Loucy (cell line): ENCODE data around the gene TECTA.

Experiments used
- EZH2phosphoT487 ChIP-seq: fragments of 200-600 bp; IDR thresholded peaks from 2 replicates; pipeline ENCODE4 v1.6.1; 2018; ENCODE audit warnings: antibody characterized with exemption, mild to moderate bottlenecking, moderate library complexity, borderline replicate concordance
- TF ChIP-seq, protein P1 (sequence below): fragments of 200-600 bp; sonication (generic); conservative IDR thresholded peaks from 2 replicates; pipeline ENCODE4 v1.5.1; 2014; ENCODE audit warnings: mild to moderate bottlenecking, antibody characterized with exemption, low read length

DNA sequence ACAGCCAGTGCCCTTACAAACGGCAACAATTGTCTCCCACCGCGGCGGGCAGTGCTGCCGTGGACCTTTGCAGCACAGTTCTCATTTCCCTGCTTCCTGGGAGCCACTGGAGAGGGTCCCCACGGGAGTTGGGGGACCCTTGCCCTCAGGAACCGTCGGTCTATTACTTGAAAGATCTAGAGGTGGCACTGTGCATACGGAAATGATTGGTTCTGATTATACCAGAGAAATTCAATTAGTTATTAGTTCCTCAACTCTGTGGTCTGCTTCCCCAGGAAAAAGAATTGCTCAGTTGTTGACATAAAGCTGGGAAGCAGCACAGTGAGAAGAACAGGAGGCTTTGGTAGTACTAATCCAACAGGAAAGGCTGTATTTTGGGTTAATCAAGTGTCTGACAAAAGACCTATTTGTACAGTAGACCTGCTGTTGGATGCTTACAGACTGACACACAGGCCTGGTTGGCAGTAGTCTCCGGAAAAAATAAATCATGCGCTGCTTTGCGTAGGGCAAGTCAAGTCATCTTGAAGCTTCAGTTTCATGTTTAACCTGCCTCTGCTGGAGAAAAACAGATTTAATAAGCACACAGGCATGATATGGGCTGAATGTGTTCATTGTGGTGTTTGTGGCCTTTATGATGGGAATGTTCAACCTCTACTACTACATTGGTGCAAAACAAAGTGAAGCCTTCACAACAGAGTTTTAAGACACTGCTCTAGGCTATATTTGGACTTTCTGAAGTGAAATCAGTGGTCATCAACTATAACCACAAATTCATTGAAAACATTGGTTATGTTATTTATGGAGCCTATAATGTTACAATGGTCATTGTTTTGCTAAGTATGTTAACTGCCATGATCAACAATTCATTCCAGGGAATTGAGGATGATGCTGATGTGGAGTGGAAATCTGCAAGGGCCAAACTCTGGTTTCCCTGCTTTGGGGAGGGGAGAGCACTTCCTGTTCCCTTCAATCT, 136.9 kb downstream of the TECTA start:
- TF ChIP-seq, protein P1, sequence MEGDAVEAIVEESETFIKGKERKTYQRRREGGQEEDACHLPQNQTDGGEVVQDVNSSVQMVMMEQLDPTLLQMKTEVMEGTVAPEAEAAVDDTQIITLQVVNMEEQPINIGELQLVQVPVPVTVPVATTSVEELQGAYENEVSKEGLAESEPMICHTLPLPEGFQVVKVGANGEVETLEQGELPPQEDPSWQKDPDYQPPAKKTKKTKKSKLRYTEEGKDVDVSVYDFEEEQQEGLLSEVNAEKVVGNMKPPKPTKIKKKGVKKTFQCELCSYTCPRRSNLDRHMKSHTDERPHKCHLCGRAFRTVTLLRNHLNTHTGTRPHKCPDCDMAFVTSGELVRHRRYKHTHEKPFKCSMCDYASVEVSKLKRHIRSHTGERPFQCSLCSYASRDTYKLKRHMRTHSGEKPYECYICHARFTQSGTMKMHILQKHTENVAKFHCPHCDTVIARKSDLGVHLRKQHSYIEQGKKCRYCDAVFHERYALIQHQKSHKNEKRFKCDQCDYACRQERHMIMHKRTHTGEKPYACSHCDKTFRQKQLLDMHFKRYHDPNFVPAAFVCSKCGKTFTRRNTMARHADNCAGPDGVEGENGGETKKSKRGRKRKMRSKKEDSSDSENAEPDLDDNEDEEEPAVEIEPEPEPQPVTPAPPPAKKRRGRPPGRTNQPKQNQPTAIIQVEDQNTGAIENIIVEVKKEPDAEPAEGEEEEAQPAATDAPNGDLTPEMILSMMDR, result no peak
- no peak for TF ChIP-seq EZH2phosphoT487
